Esophagus mucosa (tissue), 1 donor: ENCODE measurements around the gene TTLL11. TPM values are rescaled to one million over a fixed set of nuclear protein-coding genes. Genes with fewer than 3 reads are reported as not detected.
A peak's percentile ranks its signal among the peaks of the same experiment; 100 is the strongest.

Source experiments
- ATAC-seq: fragments of 200-7000 bp; cut with Tn5 transposase; one replicate; pipeline ENCODE4 v1.9.1; 2020
- total RNA-seq: library from RNA; stranded (reverse); gene quantifications from one replicate; pipeline ENCODE4 v1.2.4, GENCODE V29; 2023
- donor health status: DM: yes; HTN: yes; CAD: no.

Gene TTLL11
- total RNA-seq = 3.1 TPM

- ATAC-seq = peak; percentile 98
These were observed at the start of gene TTLL11 for GRCh38 chr9:122092611-122093506. Gene TTLL11 (minus strand): TSS chr9:122093308. CDS start chr9:122093148, 160 bp downstream.

GRCh38 chr9:122141671-122142070, 48.6 kb upstream of the TTLL11 start:
- no peak for ATAC-seq

- ATAC-seq = no peak
These were observed 47.5 kb upstream of the TTLL11 start for GRCh38 chr9:122140368-122141193.

GRCh38 chr9:122138560-122139268, 45.6 kb upstream of the TTLL11 start:
- peak; percentile 89 for ATAC-seq

GRCh38 chr9:122135529-122135859, 42.4 kb upstream of the TTLL11 start:
- no peak for ATAC-seq

GRCh38 chr9:122134822-122135528, 41.9 kb upstream of the TTLL11 start:
- ATAC-seq = no peak

GRCh38 chr9:122133984-122134535, 41.0 kb upstream of the TTLL11 start:
- ATAC-seq = no peak

GRCh38 chr9:122133263-122133983, 40.3 kb upstream of the TTLL11 start:
- peak; percentile 17 for ATAC-seq

GRCh38 chr9:122132539-122132938, 39.4 kb upstream of the TTLL11 start:
- ATAC-seq = no peak

GRCh38 chr9:122131401-122132001, 38.4 kb upstream of the TTLL11 start:
- ATAC-seq = no peak

GRCh38 chr9:122130837-122131236, 37.7 kb upstream of the TTLL11 start:
- no peak for ATAC-seq

GRCh38 chr9:122129969-122130368, 36.9 kb upstream of the TTLL11 start:
- no peak for ATAC-seq

GRCh38 chr9:122128969-122129343, 35.8 kb upstream of the TTLL11 start:
- ATAC-seq = no peak

- ATAC-seq = no peak
These were observed 35.2 kb upstream of the TTLL11 start for GRCh38 chr9:122128007-122128968.

- ATAC-seq = no peak
These were observed 34.3 kb upstream of the TTLL11 start for GRCh38 chr9:122127396-122127798.

GRCh38 chr9:122126331-122127261, 33.5 kb upstream of the TTLL11 start:
- no peak for ATAC-seq

GRCh38 chr9:122125509-122126330, 32.6 kb upstream of the TTLL11 start:
- peak; percentile 8 for ATAC-seq

GRCh38 chr9:122125158-122125508, 32.0 kb upstream of the TTLL11 start:
- ATAC-seq = peak; percentile 78
